HG03045 (cell line): ENCODE measurements around the gene CCDC178.

Experiments
- ATAC-seq: cut with Tn5 transposase; IDR thresholded peaks from one replicate; pipeline ENCODE4 v1.9.1; 2021; ENCODE audit warnings: mild to moderate bottlenecking, moderate library complexity; ENCODE audit not compliant: unreplicated experiment

Gene CCDC178

DNA sequence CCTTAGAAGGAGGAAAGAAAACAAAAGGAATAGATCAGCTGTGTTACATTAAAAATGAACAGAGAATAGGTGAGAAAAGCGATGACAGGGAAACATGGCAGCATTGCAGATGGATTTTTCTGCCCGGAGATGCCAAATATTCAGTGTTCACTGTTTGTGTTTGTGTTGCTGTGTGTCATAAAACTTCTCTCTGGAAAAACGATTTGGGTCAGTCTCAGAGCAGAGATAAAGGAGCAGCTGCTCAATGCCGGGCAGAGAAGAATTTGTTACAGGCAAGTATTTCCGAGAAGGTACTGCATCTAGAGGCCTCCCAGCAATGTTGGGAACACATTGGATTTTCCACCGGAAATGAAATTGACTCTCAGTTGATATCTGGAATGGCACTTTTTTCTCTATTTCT, 511.3 kb downstream of the CCDC178 start:
- ATAC-seq, result no peak

DNA sequence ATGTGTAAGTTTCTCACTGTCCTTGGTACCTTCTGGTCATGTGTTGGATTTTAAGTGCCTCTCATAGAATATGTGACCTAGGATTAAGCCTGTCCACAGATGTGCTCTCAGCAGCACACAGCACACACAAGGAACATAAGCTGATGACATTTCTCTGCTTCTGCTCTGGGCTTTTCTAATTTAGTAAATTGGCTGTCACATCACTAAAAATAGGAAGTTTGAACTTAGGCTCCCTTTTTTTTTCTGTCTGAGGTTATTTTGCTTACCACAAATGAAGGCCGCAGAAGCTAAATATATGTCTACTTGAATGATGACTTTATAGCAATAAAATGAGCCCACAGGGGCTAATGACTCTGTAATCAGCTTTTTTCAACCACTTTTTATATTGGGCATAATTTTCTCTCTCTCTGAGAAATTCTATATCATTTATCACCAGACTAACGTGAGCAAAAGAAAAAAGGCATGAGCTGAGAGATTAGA, 517.5 kb downstream of the CCDC178 start:
- ATAC-seq, result no peak

DNA sequence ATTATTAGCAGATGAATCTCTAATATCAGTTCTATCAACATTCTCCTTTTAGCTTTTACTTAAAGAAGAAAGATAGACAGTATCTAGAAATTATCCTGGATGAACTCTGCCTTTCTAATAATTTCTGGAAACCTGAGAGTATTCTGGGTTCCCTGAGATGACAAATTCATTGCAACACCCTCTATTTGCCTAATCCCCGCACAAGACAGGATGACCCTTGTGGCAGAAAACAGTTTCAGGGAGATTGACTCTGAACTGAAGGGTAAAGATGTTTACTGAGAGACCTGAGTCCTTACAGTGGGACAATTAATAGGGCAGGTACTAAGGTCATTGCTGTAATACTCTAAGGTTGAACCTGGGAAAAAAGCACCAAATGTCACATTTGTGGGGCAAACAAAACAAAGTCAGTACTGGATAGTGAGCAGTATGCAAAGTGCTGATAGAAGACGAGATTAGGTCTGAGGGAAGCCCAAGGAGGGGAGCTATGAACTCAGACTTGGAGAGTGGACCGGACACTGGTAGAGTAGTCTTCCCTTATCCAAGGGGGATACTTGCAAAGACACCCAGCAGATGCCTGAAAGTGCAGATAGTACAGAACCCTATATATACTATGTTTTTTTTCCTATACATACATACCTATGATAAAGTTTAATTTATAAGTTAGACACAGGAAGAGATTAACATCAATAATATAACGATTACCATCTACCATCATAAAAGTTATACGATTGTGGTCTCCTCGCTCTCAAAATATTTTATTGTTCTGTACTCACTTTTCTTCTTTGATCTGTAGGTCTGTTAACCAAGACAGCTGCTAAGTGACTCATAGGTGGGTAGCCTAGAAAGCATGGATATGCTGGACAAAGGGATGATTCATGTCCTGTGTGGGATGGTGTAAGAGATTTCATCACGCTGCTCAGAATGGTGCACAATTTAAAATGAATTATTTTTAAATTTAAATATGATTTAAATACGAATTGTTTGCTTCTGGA, 519.4 kb downstream of the CCDC178 start:
- no peak for ATAC-seq

- ATAC-seq, result peak; percentile 85
Measured at GRCh38 chr18:32919799-32920198, 520.7 kb downstream of the CCDC178 start.

GRCh38 chr18:32918692-32919250, 521.8 kb downstream of the CCDC178 start:
- no peak for ATAC-seq

- no peak for ATAC-seq
Measured at GRCh38 chr18:32915516-32915915, 525.0 kb downstream of the CCDC178 start.

GRCh38 chr18:32911660-32912284, 528.7 kb downstream of the CCDC178 start:
- ATAC-seq, result no peak

DNA sequence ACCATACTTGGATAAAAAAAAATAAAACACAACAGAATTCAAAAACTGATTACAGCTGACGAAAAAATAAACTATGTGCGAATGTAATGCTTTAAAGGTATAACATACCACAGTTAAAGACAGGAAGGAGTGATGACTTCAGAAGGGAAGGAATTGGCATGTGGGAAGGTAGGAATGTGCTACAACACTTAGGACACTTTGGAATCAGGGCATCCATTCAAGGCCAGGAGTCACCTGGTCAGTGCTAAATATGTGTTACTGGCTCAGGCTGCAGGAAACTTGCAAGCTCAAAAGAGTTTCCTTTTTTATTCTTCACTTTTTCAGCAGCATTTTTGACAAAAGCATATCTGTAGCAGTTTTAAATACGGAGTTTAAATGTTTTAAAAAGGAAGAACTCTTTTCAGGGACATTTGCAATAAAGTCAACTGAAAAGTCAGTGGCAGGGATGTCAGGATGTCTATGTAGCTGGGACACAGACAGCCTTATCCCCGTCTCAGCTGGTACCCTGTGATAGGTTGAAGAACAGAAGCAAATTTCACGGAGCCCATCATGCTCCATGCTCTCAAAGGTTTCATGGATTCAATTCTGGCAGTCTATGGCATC, 529.7 kb downstream of the CCDC178 start:
- ATAC-seq, result no peak

DNA sequence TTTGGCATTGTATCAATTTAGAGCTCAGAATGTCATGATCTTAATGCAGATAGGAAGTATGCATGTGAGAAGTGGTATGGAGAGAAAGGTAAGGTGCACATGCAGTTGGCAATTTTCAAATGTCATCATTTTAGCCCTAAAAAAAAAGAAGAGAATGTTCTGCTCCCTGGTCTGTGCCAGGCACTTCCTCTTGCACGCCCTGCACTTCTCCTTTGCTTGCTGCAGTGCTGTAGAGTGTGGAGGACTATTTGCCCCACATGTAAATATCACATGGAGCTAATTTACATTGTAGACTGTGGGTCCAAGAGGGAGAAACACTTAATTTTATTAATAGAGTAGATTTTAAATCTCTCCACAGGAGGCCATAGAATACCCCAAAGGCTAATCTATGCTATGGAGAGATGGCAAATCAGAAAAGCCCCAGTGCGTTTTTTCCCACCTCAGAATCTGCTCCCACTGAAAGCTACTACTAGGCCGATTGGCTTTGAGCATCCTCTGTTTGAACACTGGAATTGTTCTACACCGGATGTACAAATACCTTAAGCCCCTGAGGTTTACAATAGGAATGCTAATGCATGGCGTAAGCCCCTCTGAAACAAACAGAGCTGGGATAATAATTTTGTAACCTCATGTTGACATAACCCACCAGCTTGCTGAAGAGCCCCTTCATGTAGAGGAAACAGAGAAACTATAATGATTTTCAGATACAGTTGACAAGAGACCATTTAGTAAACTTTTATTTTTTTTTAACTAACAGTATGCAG, 530.5 kb downstream of the CCDC178 start:
- ATAC-seq, result no peak

- no peak for ATAC-seq
Measured at GRCh38 chr18:32908424-32908805, 532.1 kb downstream of the CCDC178 start.

- ATAC-seq, result no peak
Measured at GRCh38 chr18:32907648-32908423, 532.7 kb downstream of the CCDC178 start.

DNA sequence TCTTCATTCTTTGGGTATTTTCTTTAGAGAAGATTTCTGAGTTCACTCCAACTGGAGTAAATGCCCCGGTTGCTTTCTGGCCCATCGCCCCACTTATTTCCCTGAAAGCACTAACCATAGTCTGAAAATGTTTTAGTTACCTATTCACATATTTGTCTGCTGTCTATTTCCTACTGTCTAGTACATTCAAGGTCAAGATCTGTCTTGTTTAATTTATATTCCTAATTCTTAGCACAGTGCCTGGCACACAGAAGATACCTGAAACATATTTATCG, 533.3 kb downstream of the CCDC178 start:
- no peak for ATAC-seq

DNA sequence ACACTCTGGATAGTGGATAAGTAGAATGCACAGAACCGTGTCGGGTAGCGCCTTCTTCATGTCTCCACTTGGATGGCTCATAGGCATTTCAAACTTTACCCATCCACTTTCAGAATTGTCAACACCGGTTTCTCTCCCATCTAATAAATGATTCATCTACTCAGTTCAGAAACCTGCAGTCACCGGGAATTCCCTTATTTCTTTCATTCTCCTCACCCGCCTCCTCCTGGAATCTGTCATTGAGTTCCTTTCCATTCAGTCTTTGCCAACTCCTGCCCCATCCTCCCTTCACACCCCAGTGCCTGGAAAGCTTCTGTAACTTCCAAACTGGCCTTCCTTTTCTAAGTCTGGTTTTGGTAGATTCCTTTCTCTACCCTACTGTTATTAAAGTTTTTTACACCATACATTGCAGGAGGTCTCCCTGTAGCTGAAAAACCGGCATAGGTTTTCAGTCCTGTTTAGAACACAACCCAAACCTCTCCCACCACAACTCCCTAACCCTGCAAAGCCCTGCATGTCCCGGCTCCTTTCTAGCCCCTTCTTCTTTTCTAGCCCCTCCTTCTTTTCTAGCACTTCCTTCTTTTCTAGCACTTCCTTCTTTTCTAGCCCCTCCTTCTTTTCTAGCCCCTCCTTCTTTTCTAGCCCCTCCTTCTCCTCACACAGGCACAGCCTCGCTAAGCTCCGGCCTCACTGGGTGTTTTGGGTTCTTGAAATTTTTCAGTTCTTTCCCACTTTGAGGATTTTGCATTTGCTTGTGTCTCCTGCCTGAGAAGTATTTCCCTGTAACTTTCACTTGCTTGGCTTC, 533.8 kb downstream of the CCDC178 start:
- ATAC-seq, result no peak

- ATAC-seq, result no peak
Measured at GRCh38 chr18:32905651-32906050, 534.9 kb downstream of the CCDC178 start.

DNA sequence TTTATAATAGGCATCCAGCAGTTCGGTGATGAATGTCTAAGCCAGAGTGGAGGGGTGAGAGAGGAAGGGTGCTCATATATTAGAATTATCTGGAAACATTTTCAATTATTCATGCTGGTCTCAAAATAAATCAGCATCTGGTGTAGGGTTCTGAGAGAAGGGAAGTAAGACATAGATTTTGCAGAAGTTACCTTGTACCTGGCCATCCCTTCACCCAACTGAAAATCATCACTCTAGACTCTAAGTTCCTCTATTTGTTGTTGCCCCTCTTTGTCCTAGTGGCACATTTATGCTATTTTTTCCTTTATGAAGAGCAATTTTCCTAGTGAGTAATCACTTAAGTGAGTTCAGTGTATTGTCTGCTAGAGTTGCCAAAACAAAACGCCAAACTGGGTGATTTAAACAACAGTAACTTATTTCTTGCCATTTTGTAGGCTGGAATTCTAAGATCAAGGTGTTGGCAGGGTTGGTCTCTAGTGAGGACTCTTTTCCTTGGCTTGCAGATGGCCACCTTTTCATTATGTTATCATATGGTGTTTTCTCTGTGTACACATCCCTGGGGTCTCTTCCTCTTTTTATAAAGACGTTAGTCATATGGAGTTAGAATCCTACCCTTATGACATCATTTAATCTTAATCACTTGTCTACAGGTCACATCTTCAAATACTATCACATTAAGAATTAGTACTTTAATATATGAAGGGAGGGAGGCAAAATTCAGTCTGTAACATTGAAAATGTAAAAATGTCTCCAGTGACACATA, 537.8 kb downstream of the CCDC178 start:
- ATAC-seq, result no peak

GRCh38 chr18:32899819-32900218, 540.7 kb downstream of the CCDC178 start:
- no peak for ATAC-seq

DNA sequence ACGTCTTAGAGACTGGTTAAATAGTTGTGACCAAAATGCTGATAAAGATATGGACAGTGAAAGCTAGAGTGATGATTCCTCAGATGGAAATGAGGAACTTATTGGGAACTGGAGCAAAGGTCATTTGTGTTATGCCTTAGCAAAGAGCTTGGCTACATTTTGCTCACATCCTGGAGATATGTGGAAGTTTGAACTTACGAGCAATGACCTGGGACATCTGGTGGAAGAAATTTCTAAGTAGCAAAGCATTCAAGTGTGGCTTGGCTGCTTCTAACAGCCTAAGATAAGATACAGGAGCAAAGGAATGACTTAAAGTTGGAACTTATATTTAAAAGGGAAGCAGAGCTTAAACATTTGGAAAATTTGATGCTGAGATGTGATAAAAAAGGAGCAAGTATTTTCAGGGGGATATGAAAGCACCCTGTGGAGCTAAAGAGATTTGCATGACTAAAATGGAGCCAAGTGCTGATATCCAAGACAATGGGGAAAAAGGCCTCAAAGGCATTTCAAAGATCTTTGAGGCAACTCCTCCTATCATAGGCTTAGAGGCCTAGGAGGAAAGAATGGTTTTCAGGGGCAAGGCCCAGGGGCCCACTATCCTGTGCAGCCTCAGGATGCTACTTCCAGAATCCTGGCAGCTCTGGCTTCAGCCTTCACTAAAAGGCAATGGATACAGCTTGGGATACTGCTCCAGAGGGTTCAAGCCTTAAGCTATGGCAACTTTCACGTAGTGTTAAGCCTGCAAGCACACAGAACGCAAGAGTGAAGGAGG, 543.6 kb downstream of the CCDC178 start:
- no peak for ATAC-seq

DNA sequence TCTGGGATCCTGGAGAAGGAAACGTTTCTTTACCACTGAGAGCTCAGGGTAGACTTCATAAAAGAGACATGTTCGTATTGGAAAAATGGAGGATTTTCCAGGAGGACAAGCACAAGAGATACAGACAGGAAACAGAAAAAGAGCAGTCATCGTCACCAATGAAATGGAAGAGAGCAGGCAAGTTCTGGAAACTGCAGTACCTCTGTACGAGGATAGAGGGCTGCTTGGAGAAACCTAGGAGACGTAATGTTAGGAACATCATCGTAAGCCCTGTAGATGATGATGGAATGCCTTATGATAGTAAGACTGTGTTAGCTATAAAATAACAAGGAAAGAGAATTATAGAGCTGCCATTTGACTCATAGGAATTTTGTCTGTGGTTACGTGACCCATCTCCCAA, 546.6 kb downstream of the CCDC178 start:
- no peak for ATAC-seq
